ENCODE measurements around the gene HLA-A.
"Not testable (repeated sequence)": the region's sequence is repeated elsewhere in the genome, so short reads cannot be mapped to it uniquely, and the experiment has no call there.

The HLA-A gene

GRCh38 chr6:29963697-29964096, 21.4 kb downstream of the HLA-A start:
- DNase-seq: not testable (repeated sequence)

- DNase-seq: no peak
Observed at GRCh38 chr6:29964518-29964886, 22.2 kb downstream of the HLA-A start.

- peak; percentile 86 for DNase-seq
Observed at GRCh38 chr6:29964887-29965562, 22.7 kb downstream of the HLA-A start.

GRCh38 chr6:29965563-29965872, 23.2 kb downstream of the HLA-A start:
- no peak for DNase-seq

GRCh38 chr6:29965873-29966601, 23.7 kb downstream of the HLA-A start:
- DNase-seq: peak; percentile 70

GRCh38 chr6:29967379-29968010, 25.2 kb downstream of the HLA-A start:
- peak; percentile 42 for DNase-seq

- peak; percentile 28 for DNase-seq
Observed at GRCh38 chr6:29968130-29968529, 25.8 kb downstream of the HLA-A start.

GRCh38 chr6:29968905-29969304, 26.6 kb downstream of the HLA-A start:
- DNase-seq: no peak

- DNase-seq: no peak
Observed at GRCh38 chr6:29970711-29971110, 28.4 kb downstream of the HLA-A start.

GRCh38 chr6:29974901-29975560, 32.7 kb downstream of the HLA-A start:
- DNase-seq: no peak

- DNase-seq: no peak
Observed at GRCh38 chr6:29975561-29975907, 33.2 kb downstream of the HLA-A start.

GRCh38 chr6:29976253-29976587, 33.9 kb downstream of the HLA-A start:
- no peak for DNase-seq

GRCh38 chr6:29976588-29977424, 34.5 kb downstream of the HLA-A start:
- peak; percentile 76 for DNase-seq

- DNase-seq: no peak
Observed at GRCh38 chr6:29977425-29977727, 35.0 kb downstream of the HLA-A start.

GRCh38 chr6:29980013-29980412, 37.7 kb downstream of the HLA-A start:
- DNase-seq: not testable (repeated sequence)

GRCh38 chr6:29980511-29980910, 38.2 kb downstream of the HLA-A start:
- DNase-seq: no peak

- DNase-seq: no peak
Observed at GRCh38 chr6:29981211-29981812, 39.0 kb downstream of the HLA-A start.

GRCh38 chr6:29982097-29982496, 39.8 kb downstream of the HLA-A start:
- DNase-seq: no peak

GRCh38 chr6:29984232-29984631, 41.9 kb downstream of the HLA-A start:
- no peak for DNase-seq

- no peak for DNase-seq
Observed at GRCh38 chr6:29984992-29985391, 42.7 kb downstream of the HLA-A start.

GRCh38 chr6:29986179-29986781, 43.9 kb downstream of the HLA-A start:
- no peak for DNase-seq

GRCh38 chr6:29989211-29989610, 46.9 kb downstream of the HLA-A start:
- peak; percentile 35 for DNase-seq

Measured in HCEC 1CT (cell line).